ENCODE results near the gene PPP1R11.

PPP1R11 gene

GRCh38 chr6:30041221-30041620 lies 25.8 kb upstream of the PPP1R11 start:
- Histone ChIP-seq H3K4me1 (ENCODE audit: control insufficient read depth, insufficient read depth, low read length) (no peaks in the 10 kb centered on the region), H3K27me3 (ENCODE audit: control insufficient read depth, insufficient read depth, low read length) (no peaks in the 10 kb centered on the region)

GRCh38 chr6:30041821-30042220 lies 25.2 kb upstream of the PPP1R11 start:
- no peaks in the 10 kb centered on the region for H3K9me3 ChIP-seq (replicated peaks; ENCODE audit: low read length)
- H3K4me1 ChIP-seq (ENCODE audit: control insufficient read depth, insufficient read depth, low read length): no peaks in the 10 kb centered on the region
- no peak overlapping the region for H3K9ac ChIP-seq (ENCODE audit: low read depth, low read length)
- no peak overlapping the region for H3K4me3 ChIP-seq (ENCODE audit: low read length)
- no peaks in the 10 kb centered on the region for H3K36me3 ChIP-seq (ENCODE audit: insufficient read depth, low read length)
- no peaks in the 10 kb centered on the region for H3K27me3 ChIP-seq (ENCODE audit: control insufficient read depth, insufficient read depth, low read length)
- no peak overlapping the region for H3K4me2 ChIP-seq (ENCODE audit: low read length)

More at GRCh38 chr6:30041221-30041620, 25.8 kb upstream of the PPP1R11 start:
- H3K9me3 ChIP-seq (replicated peaks; ENCODE audit: low read length): no peaks in the 10 kb centered on the region
- no peak overlapping the region for H3K9ac ChIP-seq (ENCODE audit: low read depth, low read length)
- H3K4me3 ChIP-seq (ENCODE audit: low read length): no peak overlapping the region
- H3K4me2 ChIP-seq (ENCODE audit: low read length): no peak overlapping the region
- H3K36me3 ChIP-seq (ENCODE audit: insufficient read depth, low read length): no peaks in the 10 kb centered on the region

- no peak overlapping the region for H3K4me3 ChIP-seq (ENCODE audit: low read length)
- no peaks in the 10 kb centered on the region for H3K9me3 ChIP-seq (replicated peaks; ENCODE audit: low read length)
- H3K9ac ChIP-seq (ENCODE audit: low read depth, low read length): no peak overlapping the region
- no peak overlapping the region for H3K4me2 ChIP-seq (ENCODE audit: low read length)
- no peaks in the 10 kb centered on the region for H3K4me1 ChIP-seq (ENCODE audit: control insufficient read depth, insufficient read depth, low read length)
- no peaks in the 10 kb centered on the region for H3K27me3 ChIP-seq (ENCODE audit: control insufficient read depth, insufficient read depth, low read length)
- no peaks in the 10 kb centered on the region for H3K36me3 ChIP-seq (ENCODE audit: insufficient read depth, low read length)
Observed at GRCh38 chr6:30042476-30042875, 24.5 kb upstream of the PPP1R11 start.

GRCh38 chr6:30042914-30043313 lies 24.1 kb upstream of the PPP1R11 start:
- H3K4me1 ChIP-seq (ENCODE audit: control insufficient read depth, insufficient read depth, low read length): no peaks in the 10 kb centered on the region

GRCh38 chr6:30043744-30044143 lies 23.3 kb upstream of the PPP1R11 start:
- no peaks in the 10 kb centered on the region for H3K9me3 ChIP-seq (replicated peaks; ENCODE audit: low read length)
- no peak overlapping the region for H3K9ac ChIP-seq (ENCODE audit: low read depth, low read length)
- no peaks in the 10 kb centered on the region for H3K27me3 ChIP-seq (ENCODE audit: control insufficient read depth, insufficient read depth, low read length)
- H3K4me2 ChIP-seq (ENCODE audit: low read length): no peak overlapping the region
- no peaks in the 10 kb centered on the region for H3K36me3 ChIP-seq (ENCODE audit: insufficient read depth, low read length)
- no peak overlapping the region for H3K4me3 ChIP-seq (ENCODE audit: low read length)
- no peaks in the 10 kb centered on the region for H3K4me1 ChIP-seq (ENCODE audit: control insufficient read depth, insufficient read depth, low read length)

More at GRCh38 chr6:30042914-30043313, 24.1 kb upstream of the PPP1R11 start:
- H3K4me3 ChIP-seq (ENCODE audit: low read length): no peak overlapping the region
- no peaks in the 10 kb centered on the region for H3K9me3 ChIP-seq (replicated peaks; ENCODE audit: low read length)
- no peaks in the 10 kb centered on the region for H3K27me3 ChIP-seq (ENCODE audit: control insufficient read depth, insufficient read depth, low read length)
- no peak overlapping the region for H3K4me2 ChIP-seq (ENCODE audit: low read length)
- no peak overlapping the region for H3K9ac ChIP-seq (ENCODE audit: low read depth, low read length)
- no peaks in the 10 kb centered on the region for H3K36me3 ChIP-seq (ENCODE audit: insufficient read depth, low read length)

GRCh38 chr6:30044630-30045029 lies 22.4 kb upstream of the PPP1R11 start:
- H3K36me3 ChIP-seq (ENCODE audit: insufficient read depth, low read length): no peaks in the 10 kb centered on the region
- H3K9me3 ChIP-seq (replicated peaks; ENCODE audit: low read length): no peaks in the 10 kb centered on the region
- H3K9ac ChIP-seq (ENCODE audit: low read depth, low read length): no peak overlapping the region
- H3K4me3 ChIP-seq (ENCODE audit: low read length): no peak overlapping the region
- H3K4me2 ChIP-seq (ENCODE audit: low read length): no peak overlapping the region
- H3K4me1 ChIP-seq (ENCODE audit: control insufficient read depth, insufficient read depth, low read length): no peaks in the 10 kb centered on the region
- no peaks in the 10 kb centered on the region for H3K27me3 ChIP-seq (ENCODE audit: control insufficient read depth, insufficient read depth, low read length)

- H3K9ac ChIP-seq (ENCODE audit: low read depth, low read length): no peak overlapping the region
- no peaks in the 10 kb centered on the region for H3K36me3 ChIP-seq (ENCODE audit: insufficient read depth, low read length)
- no peaks in the 10 kb centered on the region for H3K9me3 ChIP-seq (replicated peaks; ENCODE audit: low read length)
- no peak overlapping the region for H3K4me2 ChIP-seq (ENCODE audit: low read length)
- no peaks in the 10 kb centered on the region for H3K4me1 ChIP-seq (ENCODE audit: control insufficient read depth, insufficient read depth, low read length)
- no peaks in the 10 kb centered on the region for H3K27me3 ChIP-seq (ENCODE audit: control insufficient read depth, insufficient read depth, low read length)
- H3K4me3 ChIP-seq (ENCODE audit: low read length): no peak overlapping the region
Observed at GRCh38 chr6:30047220-30047619, 19.8 kb upstream of the PPP1R11 start.

GRCh38 chr6:30053682-30054081 lies 13.3 kb upstream of the PPP1R11 start:
- Histone ChIP-seq H3K4me2 (ENCODE audit: low read length) (no peak overlapping the region), H3K4me1 (ENCODE audit: control insufficient read depth, insufficient read depth, low read length) (no peaks in the 10 kb centered on the region), H3K4me3 (ENCODE audit: low read length) (no peak overlapping the region), H3K9ac (ENCODE audit: low read depth, low read length) (no peak overlapping the region), H3K9me3 (replicated peaks; ENCODE audit: low read length) (no peaks in the 10 kb centered on the region), H3K36me3 (ENCODE audit: insufficient read depth, low read length) (peaks cover 4% of the 10 kb centered on the region), H3K27me3 (ENCODE audit: control insufficient read depth, insufficient read depth, low read length) (no peaks in the 10 kb centered on the region)

GRCh38 chr6:30055513-30055912 lies 11.5 kb upstream of the PPP1R11 start:
- Histone ChIP-seq H3K27me3 (ENCODE audit: control insufficient read depth, insufficient read depth, low read length) (no peaks in the 10 kb centered on the region), H3K9me3 (replicated peaks; ENCODE audit: low read length) (no peaks in the 10 kb centered on the region), H3K36me3 (ENCODE audit: insufficient read depth, low read length) (peaks cover 4% of the 10 kb centered on the region), H3K9ac (ENCODE audit: low read depth, low read length) (no peak overlapping the region), H3K4me2 (ENCODE audit: low read length) (no peak overlapping the region), H3K4me1 (ENCODE audit: control insufficient read depth, insufficient read depth, low read length) (peaks cover 7% of the 10 kb centered on the region), H3K4me3 (ENCODE audit: low read length) (no peak overlapping the region)

- Histone ChIP-seq H3K4me1 (ENCODE audit: control insufficient read depth, insufficient read depth, low read length) (peaks cover 16% of the 10 kb centered on the region), H3K27me3 (ENCODE audit: control insufficient read depth, insufficient read depth, low read length) (no peaks in the 10 kb centered on the region), H3K4me2 (ENCODE audit: low read length) (peak overlapping the region; percentile 93), H3K9ac (ENCODE audit: low read depth, low read length) (peak overlapping the region; percentile 97), H3K4me3 (ENCODE audit: low read length) (peak overlapping the region; percentile 92), H3K36me3 (ENCODE audit: insufficient read depth, low read length) (peaks cover 14% of the 10 kb centered on the region), H3K9me3 (replicated peaks; ENCODE audit: low read length) (no peaks in the 10 kb centered on the region)
Observed at GRCh38 chr6:30060606-30061091, 6.3 kb upstream of the PPP1R11 start.

- Histone ChIP-seq H3K4me3 (ENCODE audit: low read length) (peak within 1 kb of the TSS; percentile 92), H3K4me2 (ENCODE audit: low read length) (peak within 1 kb of the TSS; percentile 93), H3K9me3 (replicated peaks; ENCODE audit: low read length) (no peaks in the 10 kb centered on the region), H3K27me3 (ENCODE audit: control insufficient read depth, insufficient read depth, low read length) (no peaks in the 10 kb centered on the region), H3K4me1 (ENCODE audit: control insufficient read depth, insufficient read depth, low read length) (peaks cover 21% of the 10 kb centered on the region), H3K9ac (ENCODE audit: low read depth, low read length) (peak within 1 kb of the TSS; percentile 97), H3K36me3 (ENCODE audit: insufficient read depth, low read length) (peaks cover 14% of the 10 kb centered on the region)
Observed at GRCh38 chr6:30061092-30061857, 5.7 kb upstream of the PPP1R11 start, which contains the start of gene POLR1H. Gene POLR1H (plus strand): TSS chr6:30061265. CDS start chr6:30061525, 260 bp downstream.
